Vagina (tissue), 2 donors: ENCODE measurements around the gene ZMIZ1. TPM values are rescaled to one million over a fixed set of nuclear protein-coding genes. Genes with fewer than 3 reads are reported as not detected.

Source experiments
- DNase-seq, 2 donors: peaks; one replicate each; pipeline ENCODE4 v3.0.0-alpha.2; 2017; ENCODE audit errors: extremely low spot score in 2 of 2
- H3K27ac ChIP-seq: fragments of 200-600 bp; sonication (generic); one replicate; pipeline ENCODE4 v1.5.1; 2019
- H3K27me3 ChIP-seq: fragments of 200-600 bp; sonication (generic); one replicate; pipeline ENCODE4 v1.5.1; 2019
- H3K36me3 ChIP-seq, 2 donors: fragments of 200-600 bp; sonication (generic); one replicate each; pipeline ENCODE4 v1.5.1; 2017 to 2019
- H3K4me1 ChIP-seq: fragments of 200-600 bp; sonication (generic); one replicate; pipeline ENCODE4 v1.5.1; 2019
- H3K4me3 ChIP-seq, 2 donors: fragments of 200-600 bp; sonication (generic); 1 replicate in 1 of 2; 2 replicates in 1 of 2; pipeline ENCODE4 v1.5.1; 2016 to 2019
- H3K9me3 ChIP-seq: fragments of 200-600 bp; sonication (generic); one replicate; pipeline ENCODE4 v1.5.1; 2019
- POLR2A ChIP-seq, 2 donors: fragments of 450-650 bp; IDR thresholded peaks; one replicate each; pipeline ENCODE4 v1.6.1; 2017; ENCODE audit warnings: antibody characterized with exemption in 2 of 2, mild to moderate bottlenecking in 2 of 2, moderate library complexity in 2 of 2
- POLR2AphosphoS5 ChIP-seq, 2 donors: sonication (generic); formaldehyde crosslinking; IDR thresholded peaks; one replicate each; pipeline ENCODE4 v1.9.0; 2017; ENCODE audit warnings: antibody characterized with exemption in 2 of 2, mild to moderate bottlenecking in 2 of 2, low read depth in 1 of 2; ENCODE audit not compliant: insufficient read depth in 1 of 2
- intact Hi-C: fragments of 100-400 bp; cut with DNase I; formaldehyde crosslinking; loops from one replicate; pipeline ENCODE4 v1.15.1; 2023
- total RNA-seq: library from RNA; depleted of rRNA; stranded (reverse); fragments of >200 nt; gene quantifications from one replicate; pipeline ENCODE4 v1.2.3, GENCODE V29; 2016
- TF ChIP-seq, protein P1 (sequence below), 3 experiments: fragments of 450-650 bp in 2 of 3; fragments of 200-600 bp in 1 of 3; sonication (generic) in 1 of 3; IDR thresholded peaks; one replicate each; pipeline ENCODE4 v1.5.1; 2017 to 2019; ENCODE audit warnings: antibody characterized with exemption in 3 of 3, mild to moderate bottlenecking in 2 of 3, moderate library complexity in 2 of 3

Gene ZMIZ1
- total RNA-seq, 1 donor from 2014 or later, result 61.4 TPM

DNA sequence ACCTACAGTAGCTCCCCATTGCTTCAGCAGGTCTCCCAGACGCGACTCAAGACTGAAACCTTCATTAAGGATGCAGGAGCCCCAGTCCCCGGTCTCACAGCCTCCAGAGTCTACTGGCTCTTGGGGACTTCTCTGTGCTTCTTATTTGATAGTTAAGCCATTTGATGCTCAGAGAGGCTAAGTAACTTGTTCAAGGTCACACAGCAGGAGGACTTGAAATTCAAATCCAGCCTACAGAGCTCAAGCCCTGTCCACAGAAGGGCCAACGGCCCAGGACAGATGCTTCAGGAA lies 21.2 kb upstream of the ZMIZ1 start:
- H3K27me3 ChIP-seq, result no peaks in the 10 kb centered on the region
- DNase-seq, result no peak
- H3K4me3 ChIP-seq, result no peak overlapping the region
- intact Hi-C loops, result no loop called here
- TF ChIP-seq POLR2A (IDR thresholded peaks at IDR 0.05) (no peak), POLR2AphosphoS5 (IDR thresholded peaks at IDR 0.05; ENCODE audit: insufficient read depth in 1 of 2, low read depth in 1 of 2) (no peak)
- TF ChIP-seq, protein P1, sequence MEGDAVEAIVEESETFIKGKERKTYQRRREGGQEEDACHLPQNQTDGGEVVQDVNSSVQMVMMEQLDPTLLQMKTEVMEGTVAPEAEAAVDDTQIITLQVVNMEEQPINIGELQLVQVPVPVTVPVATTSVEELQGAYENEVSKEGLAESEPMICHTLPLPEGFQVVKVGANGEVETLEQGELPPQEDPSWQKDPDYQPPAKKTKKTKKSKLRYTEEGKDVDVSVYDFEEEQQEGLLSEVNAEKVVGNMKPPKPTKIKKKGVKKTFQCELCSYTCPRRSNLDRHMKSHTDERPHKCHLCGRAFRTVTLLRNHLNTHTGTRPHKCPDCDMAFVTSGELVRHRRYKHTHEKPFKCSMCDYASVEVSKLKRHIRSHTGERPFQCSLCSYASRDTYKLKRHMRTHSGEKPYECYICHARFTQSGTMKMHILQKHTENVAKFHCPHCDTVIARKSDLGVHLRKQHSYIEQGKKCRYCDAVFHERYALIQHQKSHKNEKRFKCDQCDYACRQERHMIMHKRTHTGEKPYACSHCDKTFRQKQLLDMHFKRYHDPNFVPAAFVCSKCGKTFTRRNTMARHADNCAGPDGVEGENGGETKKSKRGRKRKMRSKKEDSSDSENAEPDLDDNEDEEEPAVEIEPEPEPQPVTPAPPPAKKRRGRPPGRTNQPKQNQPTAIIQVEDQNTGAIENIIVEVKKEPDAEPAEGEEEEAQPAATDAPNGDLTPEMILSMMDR (IDR thresholded peaks at IDR 0.05), result no peak
- H3K36me3 ChIP-seq, result no peaks in the 10 kb centered on the region
- peaks cover 23% of the 10 kb centered on the region for H3K4me1 ChIP-seq
- no peaks in the 10 kb centered on the region for H3K9me3 ChIP-seq
- no peak overlapping the region for H3K27ac ChIP-seq

DNA sequence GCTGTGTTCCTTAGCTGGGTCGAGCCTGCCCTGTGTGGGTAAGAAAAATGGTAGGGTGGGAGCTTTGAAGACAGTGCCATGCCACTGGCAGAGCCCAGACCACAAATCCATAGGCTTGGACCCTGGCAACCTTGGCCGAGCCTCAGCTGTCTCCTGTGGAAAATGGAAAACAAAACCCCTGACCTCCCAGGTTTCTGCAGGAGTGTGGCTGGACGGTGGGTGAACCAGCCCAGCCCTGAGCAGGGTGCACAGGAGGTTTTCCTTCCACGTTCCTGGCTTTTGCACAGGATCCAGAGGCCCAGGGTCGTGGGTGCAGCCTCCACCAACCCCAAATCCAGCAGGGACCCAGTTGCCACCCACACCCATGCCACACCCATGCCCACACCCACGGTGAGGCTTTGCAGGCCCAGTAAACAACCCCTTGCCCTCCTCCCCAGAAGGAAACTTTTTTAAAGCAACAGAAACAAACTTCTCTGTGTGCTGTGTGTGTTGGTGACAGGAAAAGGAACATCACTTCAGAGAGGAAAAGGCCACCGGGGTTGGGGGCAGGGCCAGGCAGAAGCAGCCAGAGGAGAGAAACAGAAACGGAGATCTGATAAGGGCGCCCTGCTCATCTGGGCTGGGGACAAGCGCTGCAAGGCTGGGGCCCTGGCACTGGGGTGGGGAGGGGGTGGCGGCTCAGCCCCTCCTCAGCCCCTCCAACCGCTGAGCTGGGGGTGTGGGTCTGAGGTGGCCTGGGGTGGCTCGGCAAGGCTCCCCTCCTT lies 20.7 kb upstream of the ZMIZ1 start:
- Histone ChIP-seq H3K27ac (no peak overlapping the region), H3K4me3 (no peak overlapping the region), H3K9me3 (no peaks in the 10 kb centered on the region), H3K4me1 (peaks cover 23% of the 10 kb centered on the region), H3K27me3 (no peaks in the 10 kb centered on the region), H3K36me3 (no peaks in the 10 kb centered on the region)
- no peak for DNase-seq
- intact Hi-C loops, result no loop called here
- no peak for TF ChIP-seq POLR2A (IDR thresholded peaks at IDR 0.05)

DNA sequence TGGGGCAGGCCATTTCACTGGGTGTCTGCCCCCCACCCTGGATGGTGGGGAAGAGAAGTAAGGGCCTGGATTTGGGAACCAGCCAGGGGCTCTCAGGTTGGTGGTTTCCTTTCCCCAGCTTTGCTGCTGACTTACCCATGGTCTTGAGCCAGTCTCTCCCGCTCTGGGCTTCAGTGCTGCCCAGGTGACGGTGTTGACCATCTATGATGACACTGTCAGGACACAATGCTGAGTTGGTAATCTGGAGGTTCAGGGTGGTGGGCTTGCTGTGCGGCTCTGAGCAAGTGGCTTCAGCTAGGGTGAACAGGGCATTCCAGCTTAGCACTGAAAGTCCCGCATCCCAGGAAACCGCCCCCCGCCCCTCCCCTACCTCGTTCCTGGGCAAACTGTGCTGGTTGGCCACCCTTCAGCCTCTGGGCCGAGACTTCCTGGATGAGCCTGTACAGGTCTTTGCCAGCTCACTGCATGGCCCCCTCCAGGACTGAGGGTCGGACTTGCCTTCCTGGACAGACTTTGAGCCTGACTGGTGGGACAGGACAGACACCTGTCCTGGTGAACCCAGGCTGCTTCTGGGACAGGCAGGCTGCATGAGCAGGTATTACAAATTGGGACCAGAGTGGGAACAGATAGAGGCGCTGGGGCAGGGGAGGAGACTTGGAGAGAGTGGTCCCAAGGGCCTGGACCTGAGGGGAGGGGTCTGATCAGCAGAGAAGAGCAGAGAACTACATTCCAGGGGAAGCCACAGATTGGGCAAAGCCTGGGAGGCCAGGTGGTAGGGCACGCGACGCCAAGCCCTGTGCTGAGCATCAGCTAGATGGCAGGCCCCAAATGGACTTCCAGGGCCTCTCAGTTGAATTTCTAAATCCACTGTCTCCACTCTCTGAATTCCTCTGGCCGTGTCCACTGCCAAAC lies 19.9 kb upstream of the ZMIZ1 start:
- Histone ChIP-seq H3K4me3 (no peak overlapping the region), H3K4me1 (peaks cover 23% of the 10 kb centered on the region), H3K27ac (no peak overlapping the region), H3K36me3 (no peaks in the 10 kb centered on the region), H3K9me3 (no peaks in the 10 kb centered on the region), H3K27me3 (no peaks in the 10 kb centered on the region)
- TF ChIP-seq POLR2AphosphoS5 (IDR thresholded peaks at IDR 0.05; ENCODE audit: insufficient read depth in 1 of 2, low read depth in 1 of 2) (no peak), POLR2A (IDR thresholded peaks at IDR 0.05) (no peak)
- TF ChIP-seq, protein P1 (IDR thresholded peaks at IDR 0.05), result no peak
- intact Hi-C loops, result no loop called here
- DNase-seq, result no peak

DNA sequence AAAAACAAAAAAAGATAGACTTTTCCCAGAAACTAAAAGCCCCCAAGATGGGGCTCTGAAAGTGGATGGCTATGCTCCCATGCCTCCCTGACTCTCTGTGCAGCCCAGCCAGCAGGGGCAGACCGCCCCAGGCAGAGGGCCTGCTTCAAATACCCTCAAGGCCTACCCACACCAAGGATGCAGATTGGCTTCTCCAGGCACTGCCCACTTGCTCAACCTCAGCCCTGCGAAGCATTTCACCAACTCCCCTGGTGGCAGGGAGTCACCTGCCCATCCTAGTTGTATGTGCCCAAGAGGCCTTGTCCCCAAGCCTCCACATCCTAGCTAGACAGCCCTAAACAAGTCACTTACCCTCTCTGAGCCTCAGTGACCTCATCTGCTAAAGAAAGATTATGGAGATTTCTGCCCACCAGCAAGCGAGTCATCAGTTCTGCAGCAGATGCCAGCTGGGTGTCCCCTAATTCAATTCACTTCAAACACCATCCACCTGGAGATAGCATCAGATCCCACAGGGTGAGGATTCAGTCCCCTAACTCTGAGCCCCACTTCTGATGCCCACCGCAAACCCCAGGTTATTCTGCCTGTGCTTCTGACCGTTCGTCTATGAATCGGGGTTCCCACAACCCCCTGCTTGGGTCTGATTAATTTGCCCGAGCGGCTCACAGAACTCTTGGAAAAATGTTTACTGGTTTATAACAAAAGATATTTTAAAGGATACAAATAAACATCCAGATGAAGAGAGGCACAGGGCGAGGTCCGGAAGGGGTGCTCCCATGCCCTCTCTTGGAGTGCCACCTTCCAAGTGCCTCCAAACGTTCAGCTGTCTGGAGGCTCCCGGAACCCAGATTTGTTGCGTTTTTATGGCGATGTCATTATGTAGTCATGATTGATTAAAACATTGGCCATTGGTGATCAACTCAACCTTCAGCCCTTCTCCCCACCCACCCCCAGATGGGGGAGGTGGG lies 18.6 kb upstream of the ZMIZ1 start:
- Histone ChIP-seq H3K9me3 (no peaks in the 10 kb centered on the region), H3K4me3 (no peak overlapping the region), H3K4me1 (peaks cover 23% of the 10 kb centered on the region), H3K27me3 (no peaks in the 10 kb centered on the region), H3K36me3 (no peaks in the 10 kb centered on the region), H3K27ac (no peak overlapping the region)
- intact Hi-C loops, result no loop called here
- DNase-seq, result no peak
- TF ChIP-seq POLR2A (IDR thresholded peaks at IDR 0.05) (no peak), POLR2AphosphoS5 (IDR thresholded peaks at IDR 0.05; ENCODE audit: insufficient read depth in 1 of 2, low read depth in 1 of 2) (no peak)
- TF ChIP-seq, protein P1 (IDR thresholded peaks at IDR 0.05), result no peak

DNA sequence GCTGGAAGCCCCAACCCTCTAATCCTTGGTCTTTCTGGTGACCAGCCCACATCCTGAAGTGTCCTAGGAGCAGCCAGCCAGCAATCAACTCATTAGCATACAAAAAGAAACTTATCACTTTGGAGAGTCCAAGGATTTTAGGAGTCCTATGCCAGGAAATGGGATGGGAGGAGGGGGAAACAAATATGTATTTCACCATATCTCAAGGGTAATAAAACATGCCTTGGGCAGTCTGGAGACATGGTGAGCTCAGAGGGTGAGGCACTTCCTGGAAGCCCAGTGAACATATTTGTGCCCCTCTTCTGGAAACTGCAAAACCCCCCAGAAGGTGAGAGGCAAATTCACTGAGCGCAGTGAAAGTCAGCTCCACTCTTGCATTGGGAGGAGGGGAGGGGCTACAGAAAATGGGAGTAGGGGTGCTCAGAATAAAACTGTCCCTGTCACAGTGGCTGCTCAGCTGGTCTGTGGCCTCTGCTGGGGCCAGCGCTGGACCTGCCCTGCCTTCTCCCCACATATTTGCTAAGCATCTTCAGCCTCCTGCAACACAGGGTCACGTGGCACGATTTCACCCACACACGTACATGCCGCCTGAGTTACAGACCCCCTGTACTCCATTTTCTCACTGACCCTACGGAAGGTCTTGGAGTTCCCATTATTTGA lies 17.7 kb upstream of the ZMIZ1 start:
- TF ChIP-seq, protein P1 (IDR thresholded peaks at IDR 0.05), result no peak
- no peak for TF ChIP-seq POLR2A (IDR thresholded peaks at IDR 0.05)
- no peak for TF ChIP-seq POLR2AphosphoS5 (IDR thresholded peaks at IDR 0.05; ENCODE audit: insufficient read depth in 1 of 2, low read depth in 1 of 2)
- no peaks in the 10 kb centered on the region for H3K9me3 ChIP-seq
- no peak overlapping the region for H3K4me3 ChIP-seq
- no peak overlapping the region for H3K27ac ChIP-seq
- peaks cover 23% of the 10 kb centered on the region for H3K4me1 ChIP-seq
- intact Hi-C loops, result no loop called here
- H3K36me3 ChIP-seq, result no peaks in the 10 kb centered on the region
- H3K27me3 ChIP-seq, result no peaks in the 10 kb centered on the region
- DNase-seq, result no peak
